CD4-positive, alpha-beta T cell treated with Interleukin-4 for 1 hour (primary cell): Measurements from ENCODE around the gene MGAT1.

Source experiments
- DNase-seq, 2 donors: peaks; one replicate each; pipeline ENCODE4 v3.0.0-alpha.2; 2020 to 2022

The MGAT1 gene

DNA sequence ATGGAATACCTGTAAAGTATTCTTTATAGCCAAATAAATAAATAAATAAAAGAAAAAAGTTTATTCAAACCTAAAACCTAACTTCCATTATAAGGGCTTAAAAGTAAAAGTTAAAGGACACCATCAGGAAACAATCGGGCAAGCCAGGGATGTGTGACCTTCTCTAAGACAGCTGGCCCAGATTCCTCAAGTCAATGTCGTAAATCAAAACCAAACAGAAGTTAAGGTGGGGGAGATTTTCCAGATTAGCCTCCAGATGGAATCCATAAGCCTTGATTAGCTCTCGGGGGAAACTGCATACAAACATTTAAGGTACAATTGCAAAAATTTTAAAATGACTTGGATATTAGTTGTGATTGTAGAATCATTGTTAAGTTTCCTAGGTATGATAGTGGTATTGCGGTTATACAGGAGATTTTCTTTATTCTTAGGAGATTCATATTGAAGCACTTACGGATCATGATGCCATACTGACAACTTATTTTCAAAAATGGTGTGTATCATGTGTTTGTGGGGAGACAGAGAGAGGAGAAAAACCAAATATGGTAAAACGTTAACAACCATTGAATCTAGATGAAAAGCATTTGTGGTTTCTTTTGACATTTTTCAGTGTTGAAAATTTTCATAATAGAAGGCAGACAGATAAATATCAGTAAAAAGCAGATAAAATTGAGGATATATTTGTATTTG lies 21.5 kb upstream of the MGAT1 start:
- no peak for DNase-seq

DNA sequence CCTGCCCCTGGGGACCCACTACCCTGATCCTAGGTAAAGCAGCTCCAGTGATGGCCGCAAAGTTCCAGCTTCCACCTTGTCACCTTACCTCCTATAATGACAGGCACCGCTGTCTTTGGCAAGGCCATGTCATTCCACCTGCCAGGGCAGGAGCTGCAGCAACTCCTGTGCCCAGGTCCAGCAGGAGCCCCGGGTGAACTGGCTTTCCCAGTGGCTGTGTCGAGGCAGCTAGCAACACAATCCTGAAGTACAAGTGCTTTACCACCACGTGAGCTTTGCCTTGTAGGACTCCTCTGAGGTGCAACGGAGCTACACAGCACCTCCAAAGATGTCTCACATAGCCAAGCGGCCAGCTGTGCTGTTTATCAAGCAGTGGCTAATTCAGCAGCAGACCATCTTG lies 20.7 kb upstream of the MGAT1 start:
- no peak for DNase-seq

DNA sequence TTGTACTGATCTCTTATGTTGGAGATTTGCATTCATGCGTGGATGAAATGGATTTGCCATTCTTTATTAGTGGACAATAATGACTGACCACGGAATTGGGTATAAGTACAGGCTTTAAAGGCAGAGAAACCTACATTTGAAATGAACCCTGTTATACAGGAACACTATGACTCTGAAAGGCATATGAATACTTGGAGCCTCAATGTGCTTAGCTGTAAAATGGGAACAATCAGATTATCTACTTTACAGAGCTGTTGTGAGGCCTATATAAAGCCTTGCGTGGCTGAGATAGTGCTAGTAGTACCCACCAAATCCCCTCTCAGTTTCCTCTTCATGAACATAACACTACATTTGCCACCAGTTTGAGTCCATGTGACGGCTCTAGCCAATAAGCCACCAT lies 18.9 kb upstream of the MGAT1 start:
- DNase-seq: no peak

DNA sequence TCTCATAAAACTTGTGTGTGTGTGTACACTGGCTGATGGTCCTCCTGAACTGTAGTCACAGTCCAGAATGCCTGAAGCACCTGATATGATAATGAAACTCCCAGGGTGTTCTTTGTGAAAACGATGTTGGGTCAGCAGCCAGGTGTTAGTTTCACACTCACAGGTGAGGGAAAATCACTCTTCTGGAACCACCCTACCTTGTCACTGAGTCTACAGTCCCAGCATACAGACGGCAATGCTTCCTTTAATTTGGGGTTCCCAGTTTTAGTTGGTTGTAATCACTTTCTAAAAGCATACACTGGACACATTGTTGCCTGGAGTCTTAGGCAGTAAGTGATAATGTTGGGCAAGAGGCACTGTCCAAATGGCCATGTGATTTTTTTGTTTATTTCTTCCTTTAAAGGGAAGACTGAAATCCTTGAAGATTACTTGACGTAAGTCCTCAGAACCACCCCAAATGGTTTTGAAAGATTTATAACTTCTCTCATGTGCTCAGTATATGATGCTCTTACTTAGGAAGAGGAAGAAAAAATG lies 18.2 kb upstream of the MGAT1 start:
- peak in 1 of 2 donors; percentile 31 for DNase-seq

DNA sequence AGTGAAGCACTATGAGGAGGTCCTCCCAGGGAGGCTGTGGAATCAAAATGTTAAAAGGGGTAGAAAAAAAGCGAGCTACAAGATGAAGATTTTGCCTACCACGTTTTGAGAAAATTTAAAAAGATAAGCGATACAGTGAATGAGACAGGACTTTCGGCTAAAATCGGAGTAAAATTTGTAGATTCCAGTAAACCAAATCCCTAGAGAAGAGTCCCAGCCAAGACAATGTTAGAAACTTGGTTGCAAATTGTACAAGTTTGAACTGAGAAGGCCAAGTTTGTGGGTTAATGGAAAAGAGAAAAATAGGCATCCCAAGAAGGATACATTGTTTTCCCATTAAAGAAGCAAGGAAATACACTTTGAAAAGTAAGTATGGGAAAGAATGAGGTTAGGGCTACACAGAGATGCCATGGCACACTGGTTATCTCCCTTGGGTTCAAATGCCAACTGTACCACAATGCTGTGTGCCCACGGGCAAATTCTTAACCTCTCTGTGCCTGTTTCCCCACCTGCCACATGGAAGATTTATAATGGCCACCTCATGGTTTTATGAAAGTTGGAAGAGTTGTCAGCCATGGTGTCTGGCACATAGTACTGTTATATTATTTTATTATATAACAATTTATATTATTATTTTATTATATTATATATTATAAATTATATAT lies 16.2 kb upstream of the MGAT1 start:
- no peak for DNase-seq

DNA sequence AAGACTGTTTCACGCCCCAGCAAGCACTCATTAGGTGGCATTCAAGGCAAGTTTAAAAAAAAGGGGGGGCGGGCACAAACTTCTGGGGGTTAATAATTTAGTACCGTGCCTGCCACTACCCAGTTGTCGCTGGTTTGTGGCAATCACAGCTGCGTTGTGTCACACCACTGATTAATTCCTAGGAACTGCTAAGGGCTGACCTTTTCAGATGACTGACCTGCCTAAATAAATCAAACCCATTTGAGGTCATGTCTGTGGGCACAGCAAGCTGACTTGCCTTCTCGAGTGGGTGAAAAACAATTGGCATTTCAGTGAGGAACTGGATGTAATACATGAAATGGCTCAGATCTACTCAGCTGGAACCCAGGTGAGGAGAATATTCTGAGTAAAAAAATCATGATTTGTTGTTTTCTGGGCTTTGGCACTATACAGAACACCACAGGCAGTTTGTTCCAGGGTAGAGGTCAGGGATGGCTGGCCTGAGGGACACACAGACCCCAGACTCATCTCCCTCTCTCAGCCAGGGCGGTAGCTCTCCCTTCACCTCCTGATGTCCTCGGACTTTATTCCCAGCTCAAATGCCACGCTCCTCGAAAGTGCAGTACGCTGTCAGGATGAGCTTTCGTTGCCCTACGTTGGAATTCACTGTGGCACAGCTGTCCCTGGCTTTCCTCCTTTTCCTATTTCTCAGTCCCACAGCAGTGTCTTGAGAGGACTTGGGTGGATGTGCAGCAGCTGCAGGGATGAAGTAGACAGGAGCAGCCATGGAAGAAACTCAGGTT lies 15.5 kb upstream of the MGAT1 start:
- DNase-seq: peak in 1 of 2 donors; percentile 66

DNA sequence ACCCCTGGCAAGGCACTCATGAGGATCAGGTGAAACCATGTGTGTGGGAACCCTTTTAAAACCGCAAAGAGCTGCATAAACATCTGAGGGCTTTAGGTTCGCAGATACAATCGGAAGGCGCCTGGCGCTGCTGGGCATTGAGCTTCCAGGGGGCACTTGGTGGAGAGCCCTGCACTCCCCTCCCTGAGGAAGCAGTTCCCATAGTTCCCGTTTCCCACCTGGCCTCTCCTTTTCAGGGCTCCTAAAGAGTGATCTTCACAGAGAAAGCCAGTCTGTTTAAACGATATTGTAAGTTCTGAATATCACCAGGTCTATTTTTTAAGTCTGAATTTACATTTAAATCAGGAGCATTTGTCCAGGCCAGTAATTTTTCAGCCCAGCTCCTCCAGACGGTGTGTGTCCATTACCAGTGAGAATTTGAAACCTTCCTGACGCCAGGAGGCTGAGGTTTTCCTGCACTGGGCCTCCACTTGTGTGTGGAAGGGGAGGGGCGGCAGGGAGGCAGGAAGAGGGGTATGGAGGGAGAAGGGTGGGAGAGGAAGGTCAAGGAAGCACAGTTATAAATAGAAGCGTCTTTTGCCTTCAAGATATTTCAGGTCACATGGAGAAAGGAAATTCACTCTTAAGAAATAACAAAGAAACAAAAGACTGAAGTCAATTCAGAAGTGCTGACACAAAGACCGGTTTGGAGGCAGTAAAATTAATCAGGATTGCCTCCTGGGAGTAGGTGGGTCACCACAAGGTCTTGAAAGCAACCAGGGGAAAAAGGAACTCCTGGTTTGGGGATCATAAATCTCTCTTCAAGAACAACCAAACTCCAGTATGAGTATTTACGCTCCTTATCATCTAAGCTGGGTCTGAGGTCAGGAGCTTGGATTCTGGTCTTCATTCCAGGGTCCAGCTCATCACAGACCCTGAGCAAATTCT lies 14.3 kb upstream of the MGAT1 start:
- peak in 1 of 2 donors; percentile 14 for DNase-seq

DNA sequence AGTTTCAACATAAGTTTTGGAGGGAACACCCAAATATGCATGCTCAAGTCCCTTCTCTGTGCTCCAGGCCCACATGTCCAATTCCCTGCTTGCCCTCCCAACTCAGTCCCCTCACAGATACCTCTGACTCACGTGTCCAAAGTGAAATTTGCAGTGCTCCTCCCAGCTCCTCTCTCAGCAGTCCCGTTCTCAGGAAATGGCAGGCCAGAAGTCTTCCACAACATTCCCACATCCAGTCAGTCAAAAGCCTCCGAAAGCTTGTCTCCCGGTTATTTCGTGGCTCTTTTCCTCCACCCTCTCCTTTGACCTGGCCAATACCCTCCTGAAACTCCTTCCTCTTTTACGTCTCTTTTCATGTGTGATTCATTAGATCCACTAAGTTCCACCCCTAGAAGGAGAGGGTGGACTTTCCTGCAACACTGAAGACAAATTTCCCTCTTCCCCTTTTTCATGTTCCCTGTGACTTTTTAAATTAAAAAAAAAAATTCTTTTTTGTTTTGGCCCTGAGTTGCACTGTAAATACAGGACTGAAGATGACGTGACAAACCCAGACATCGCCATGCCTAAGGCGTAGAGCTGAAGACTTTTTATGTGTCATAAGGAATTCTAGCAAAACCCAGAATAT lies 12.8 kb upstream of the MGAT1 start:
- DNase-seq: peak in 1 of 2 donors; percentile 42

DNA sequence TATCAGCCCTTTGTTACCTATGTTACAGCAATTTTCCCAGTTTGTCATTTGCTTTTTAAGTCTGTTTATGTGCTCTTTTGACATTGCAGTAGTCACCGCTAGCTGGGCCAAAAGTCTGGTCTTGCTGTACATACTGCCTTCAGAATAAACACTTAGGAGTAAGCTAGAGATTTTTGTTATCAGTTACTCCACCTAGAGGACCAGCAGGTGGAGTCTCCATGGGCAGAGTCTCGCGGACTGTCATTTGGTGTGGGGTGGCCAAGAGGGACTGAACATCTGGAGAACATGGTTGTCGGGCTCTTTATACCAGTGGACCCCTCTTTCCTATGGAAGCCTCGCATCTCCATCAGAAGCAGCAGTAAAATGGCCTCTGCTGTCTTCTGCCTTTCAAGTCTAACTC lies 10.8 kb upstream of the MGAT1 start:
- peak in 1 of 2 donors; percentile 31 for DNase-seq

DNA sequence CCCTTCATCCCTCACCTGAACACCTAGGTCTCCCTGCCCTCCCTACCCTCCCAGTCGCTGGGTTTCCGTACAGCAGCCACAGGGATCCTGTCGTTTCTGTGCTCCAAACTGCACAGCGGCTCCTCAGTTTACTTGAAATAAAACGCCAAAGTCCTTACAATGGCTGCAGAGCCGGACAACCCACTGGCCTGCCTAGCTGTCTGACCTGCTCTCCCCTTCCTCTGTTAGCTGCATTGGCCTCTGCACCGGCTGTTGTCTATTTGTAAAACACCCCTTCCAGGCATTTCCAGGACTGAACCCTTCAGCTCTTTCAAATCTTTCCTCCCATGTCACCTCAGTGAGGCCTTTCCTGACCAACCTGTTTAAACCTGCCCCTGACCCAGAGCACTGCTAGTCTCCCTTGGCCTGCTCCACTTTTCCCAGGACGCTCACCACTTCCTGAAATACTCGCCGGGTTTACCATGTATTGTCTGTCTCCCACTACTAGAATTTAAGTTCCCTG lies 9.1 kb upstream of the MGAT1 start:
- DNase-seq: peak in 1 of 2 donors; percentile 9

DNA sequence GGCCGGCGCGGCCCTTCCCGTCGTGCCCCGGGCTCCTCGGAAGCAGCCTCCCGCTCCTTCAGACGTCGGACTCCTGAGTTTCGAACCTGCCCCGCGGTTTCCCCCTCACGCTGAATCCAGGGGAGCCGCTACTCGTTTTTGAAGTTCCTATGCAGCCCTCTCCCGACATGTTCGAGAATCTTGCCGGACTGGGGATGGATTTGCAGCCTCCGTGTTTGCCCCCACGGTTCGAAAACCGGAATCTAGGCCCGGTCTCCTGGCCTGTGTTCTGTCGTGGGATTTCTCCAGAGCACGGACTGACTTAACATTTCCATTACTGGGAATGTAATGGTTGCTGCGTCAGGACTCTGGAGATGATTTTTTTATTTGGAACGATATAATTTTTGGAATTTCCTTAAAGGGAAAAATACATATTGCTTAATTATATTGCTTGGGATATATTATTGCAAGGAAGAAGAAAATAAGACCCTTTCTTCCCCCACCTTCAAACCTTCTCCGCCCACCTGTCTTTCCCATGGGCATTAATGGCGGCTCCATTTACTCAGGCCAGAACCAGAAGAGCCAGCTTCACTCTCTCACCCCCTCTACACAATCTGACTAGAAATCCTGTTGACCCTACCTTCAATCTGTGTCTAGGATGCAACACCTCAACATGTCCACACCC lies 8.5 kb upstream of the MGAT1 start:
- no peak for DNase-seq

DNA sequence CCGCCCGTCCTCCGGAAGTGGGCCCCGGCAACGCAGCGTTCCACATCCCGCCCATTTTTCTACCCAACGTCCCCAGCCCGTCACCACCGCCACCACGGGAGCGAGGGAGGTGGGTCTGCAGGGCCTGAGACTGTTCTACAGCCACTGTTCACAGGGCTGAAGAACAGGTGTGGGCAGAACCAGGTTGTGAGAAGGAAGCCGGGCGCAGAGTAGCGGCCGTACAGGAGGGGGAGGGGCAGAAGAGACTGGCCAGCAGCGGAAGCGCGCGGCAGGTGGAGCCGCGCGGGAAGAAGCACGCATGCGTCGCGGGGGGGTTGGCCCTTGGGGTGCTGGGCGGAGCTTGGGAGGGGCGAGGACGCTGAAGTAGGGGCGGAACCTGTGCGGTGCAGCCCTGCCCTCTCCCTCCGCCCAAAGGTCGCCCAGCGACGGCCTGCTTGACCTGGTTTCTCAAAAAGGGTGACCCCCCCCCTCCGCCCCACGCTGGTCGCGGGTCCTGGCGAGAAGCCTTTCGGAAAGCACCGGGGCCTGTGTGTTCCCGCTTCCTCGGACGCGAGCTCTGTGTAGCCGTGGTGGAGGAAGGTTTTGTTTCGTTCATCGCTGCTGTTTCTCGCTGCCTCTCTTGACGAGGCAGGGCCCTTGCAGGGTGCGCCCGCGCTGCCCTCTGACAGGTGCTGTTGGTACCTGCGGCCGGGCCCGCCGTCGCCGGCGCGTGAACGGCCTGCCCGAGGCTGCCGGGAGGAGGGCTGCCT lies 7.8 kb upstream of the MGAT1 start:
- DNase-seq: peak; percentile 95 to 97

DNA sequence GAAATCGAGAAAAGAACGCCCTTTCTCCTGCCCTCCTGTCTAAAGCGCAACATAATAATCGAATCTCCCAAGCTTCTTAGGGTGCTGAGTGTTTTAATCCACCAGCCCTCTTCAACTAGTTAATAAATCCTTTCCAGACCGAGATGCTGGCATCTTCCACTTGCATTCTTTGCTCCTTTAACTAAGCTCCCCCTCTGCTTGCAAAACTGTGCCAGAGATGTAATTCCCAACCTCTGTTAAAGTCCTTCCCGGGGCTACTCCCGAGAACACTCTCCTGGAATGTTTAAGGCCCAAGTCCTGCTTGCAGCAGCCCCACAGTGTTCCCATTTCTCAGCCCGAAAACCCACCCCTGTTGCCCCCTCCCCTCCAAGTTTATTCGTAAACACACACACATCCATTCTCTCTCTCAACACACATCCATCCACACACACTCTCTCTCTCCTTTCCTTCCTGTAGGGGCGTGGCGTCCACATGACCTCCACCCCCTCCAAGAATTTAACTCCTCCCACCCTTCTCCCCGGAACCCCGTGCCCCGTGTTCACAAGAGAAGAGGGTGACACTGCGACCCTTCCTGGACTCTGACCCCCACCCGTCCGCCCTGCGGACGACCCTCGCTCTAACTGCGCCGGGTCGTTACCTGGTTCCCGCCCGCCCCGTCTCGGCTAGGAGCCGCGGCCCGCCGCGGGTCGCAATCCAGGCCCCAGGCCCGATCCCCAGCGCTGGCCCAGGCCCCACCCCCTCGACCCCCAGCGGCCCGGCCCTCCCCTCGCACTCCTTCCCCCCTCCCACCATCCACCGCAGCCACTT lies 7.0 kb upstream of the MGAT1 start:
- peak; percentile 93 to 96 for DNase-seq

DNA sequence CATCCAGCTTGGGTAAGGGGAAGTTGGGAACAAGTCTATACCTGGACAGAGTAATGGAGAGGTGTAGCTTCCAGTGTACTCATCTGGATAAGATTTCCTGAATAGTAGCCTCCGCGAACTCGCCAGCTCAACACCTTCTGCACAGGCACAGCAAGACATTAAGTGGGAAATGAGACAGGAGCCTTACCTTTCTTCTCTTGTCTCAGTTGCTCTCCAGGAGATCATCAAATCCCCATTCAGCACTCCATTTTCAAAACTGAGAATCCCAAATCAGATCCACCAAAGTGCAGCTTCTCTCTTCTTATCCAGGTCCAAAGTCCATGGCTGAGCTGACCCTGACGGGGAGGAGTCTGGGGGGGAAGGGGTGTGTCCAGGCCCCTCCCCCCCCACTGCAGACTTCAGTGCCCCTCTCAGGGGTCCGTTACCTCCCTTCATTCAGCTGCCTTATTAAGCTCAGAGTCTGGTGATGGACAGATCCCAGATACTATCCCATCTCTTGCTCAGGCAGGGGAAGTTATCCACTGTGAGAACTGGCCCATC lies 5.9 kb upstream of the MGAT1 start:
- peak in 1 of 2 donors; percentile 10 for DNase-seq

DNA sequence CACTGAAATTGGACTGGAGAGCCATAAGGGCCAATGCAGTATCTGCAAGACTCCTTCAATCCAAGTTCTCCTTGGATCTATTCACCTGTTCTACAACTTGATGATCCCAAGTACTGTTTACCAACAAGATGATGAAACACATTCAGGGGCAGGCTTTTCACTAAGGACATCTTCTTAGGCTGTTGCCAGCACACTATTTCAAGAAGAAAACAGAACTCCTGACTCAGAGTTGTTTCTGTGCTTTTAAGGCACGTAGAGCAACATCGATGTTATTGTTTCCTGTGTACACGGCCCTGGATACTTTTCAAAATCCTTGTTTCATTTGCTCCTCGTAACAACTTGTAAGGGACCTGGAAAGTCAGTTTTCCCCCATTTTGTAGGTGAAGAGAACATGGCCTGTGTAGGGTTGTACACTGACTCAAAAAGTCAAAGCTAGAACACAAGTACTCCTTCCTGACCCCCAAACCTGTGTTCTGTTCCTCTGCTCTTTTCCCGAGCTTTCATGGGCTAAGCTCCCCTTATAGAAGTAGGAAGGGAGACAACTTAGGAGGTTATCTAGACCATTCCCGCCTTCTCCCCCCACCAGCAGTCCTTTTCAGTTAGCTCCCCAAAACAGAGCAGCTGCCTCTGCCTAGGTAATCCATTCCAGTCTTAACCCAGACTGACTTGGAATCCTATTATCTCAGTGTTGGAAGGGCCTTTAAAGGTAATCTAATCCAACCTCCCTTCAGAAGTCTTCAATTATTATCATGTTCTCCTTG lies 5.2 kb upstream of the MGAT1 start:
- DNase-seq: no peak

DNA sequence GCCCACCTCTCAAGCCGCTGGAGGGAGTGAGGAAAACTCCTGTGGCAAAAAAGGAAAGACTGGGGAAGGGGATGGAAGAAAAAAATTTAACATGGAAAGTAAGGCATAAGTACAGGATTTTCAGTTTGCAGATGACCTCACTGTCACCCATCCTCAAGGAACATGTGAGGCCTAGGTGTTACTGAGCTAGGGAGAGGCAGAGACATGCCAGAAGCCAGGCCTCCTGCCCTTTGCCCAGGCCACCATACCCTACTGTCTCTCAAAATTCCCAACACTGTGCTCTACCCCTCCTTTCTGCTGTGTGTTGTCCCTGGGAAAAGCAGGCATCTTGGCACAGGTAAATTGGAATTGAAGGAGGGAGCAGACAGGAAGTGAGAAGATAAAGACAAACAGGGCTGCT lies 4.4 kb upstream of the MGAT1 start:
- no peak for DNase-seq

DNA sequence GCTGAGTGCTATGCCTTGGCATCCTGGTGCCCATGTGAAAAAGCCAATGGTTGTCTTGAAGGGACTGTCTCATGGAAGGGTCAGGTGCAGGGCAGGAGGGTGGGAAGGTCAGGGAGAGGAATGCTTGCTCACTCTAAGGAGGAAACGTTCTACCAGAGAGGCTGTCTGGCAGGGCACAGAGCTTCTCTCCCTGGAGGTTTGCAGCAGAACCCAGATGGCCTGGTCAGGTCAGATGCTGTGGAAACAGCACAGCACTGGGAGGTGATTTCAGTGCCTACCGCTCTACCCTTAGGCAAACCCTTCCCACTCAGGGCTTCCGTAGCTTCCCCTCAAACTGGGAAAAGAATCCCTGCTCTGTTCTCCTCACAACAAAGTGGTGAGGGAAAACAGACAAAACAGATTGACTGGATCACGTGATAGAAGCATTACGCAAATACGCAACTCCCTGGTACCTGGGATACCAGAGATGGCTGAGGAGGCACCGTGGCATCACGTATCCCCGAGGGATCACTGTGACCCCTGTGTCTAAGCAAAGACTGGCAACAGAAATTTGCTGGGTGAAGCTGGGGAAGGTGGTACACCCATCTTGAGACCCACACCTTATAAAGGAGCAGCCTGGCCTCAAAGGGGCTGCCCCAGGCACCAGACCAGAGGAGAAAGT lies 3.9 kb upstream of the MGAT1 start:
- DNase-seq: peak in 1 of 2 donors; percentile 31

DNA sequence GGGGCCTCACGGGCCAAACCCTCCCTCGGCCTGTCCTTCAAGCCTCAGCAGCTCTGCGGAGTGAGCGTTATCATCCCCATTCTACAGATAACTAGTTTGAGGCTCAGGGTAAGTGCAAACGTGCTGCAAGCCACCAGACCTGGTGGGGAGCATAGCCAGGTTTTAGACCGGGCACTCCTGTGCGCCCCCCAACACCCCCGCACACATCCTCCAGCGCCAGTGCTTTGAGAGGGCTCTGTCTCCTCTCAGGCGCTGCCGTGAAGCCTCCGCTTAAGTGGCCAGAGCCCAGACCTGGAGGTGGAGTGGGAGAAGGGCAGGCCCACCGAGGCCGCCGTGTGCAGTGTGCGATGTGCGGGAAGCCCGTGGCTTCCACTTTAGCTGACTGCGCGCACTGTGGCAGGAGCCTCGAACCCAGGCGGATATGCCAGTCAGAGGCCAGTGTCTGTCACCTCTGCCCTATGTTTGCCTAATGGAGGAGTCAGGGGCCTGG lies 1.6 kb upstream of the MGAT1 start:
- peak in 1 of 2 donors; percentile 18 for DNase-seq
